Fibroblast of skin of left quadriceps (primary cell): Measurements from ENCODE around the gene LECT2.

Source experiments
- DNase-seq, 2 experiments: peaks; one replicate each; pipeline ENCODE4 v3.0.0-alpha.2; 2013; ENCODE audit warnings: low read depth in 2 of 2

Gene LECT2

GRCh38 chr5:135937245-135937911 lies 17.4 kb downstream of the LECT2 start:
- no peak for DNase-seq

GRCh38 chr5:135934939-135935338 lies 19.8 kb downstream of the LECT2 start:
- no peak for DNase-seq

GRCh38 chr5:135930949-135931295 lies 23.9 kb downstream of the LECT2 start:
- DNase-seq: no peak

- no peak for DNase-seq
Observed at GRCh38 chr5:135930029-135930948, 24.5 kb downstream of the LECT2 start.

GRCh38 chr5:135921388-135921787 lies 33.4 kb downstream of the LECT2 start:
- DNase-seq: peak; percentile 12 to 24

- no peak for DNase-seq
Observed at GRCh38 chr5:135920199-135920598, 34.6 kb downstream of the LECT2 start.

GRCh38 chr5:135916638-135917263 lies 38.0 kb downstream of the LECT2 start:
- no peak for DNase-seq

- DNase-seq: no peak
Observed at GRCh38 chr5:135915466-135916001, 39.2 kb downstream of the LECT2 start.

- no peak for DNase-seq
Observed at GRCh38 chr5:135913713-135914626, 40.8 kb downstream of the LECT2 start.

- DNase-seq: no peak
Observed at GRCh38 chr5:135905144-135905543, 49.6 kb downstream of the LECT2 start.

- DNase-seq: no peak
Observed at GRCh38 chr5:135901633-135902032, 53.1 kb downstream of the LECT2 start.

- DNase-seq: no peak
Observed at GRCh38 chr5:135900276-135900675, 54.5 kb downstream of the LECT2 start.

GRCh38 chr5:135898651-135899050 lies 56.1 kb downstream of the LECT2 start:
- DNase-seq: no peak
